Posterior vena cava (tissue), 2 donors: ENCODE data around the gene SMIM44. TPM values are rescaled to one million over a fixed set of nuclear protein-coding genes. Genes with fewer than 3 reads are reported as not detected.
A peak's percentile ranks its signal among the peaks of the same experiment; 100 is the strongest.
"Not testable (repeated sequence)": the region's sequence is repeated elsewhere in the genome, so short reads cannot be mapped to it uniquely, and the experiment has no call there.

Experiments
- DNase-seq: peaks from one replicate; pipeline ENCODE4 v3.0.0-alpha.2; 2020; ENCODE audit warnings: low spot score
- intact Hi-C, 2 donors: fragments of 100-400 bp; cut with DNase I; formaldehyde crosslinking; loops; one replicate each; pipeline versions ENCODE4 v1.14.1 to v1.14.2; 2022 to 2023
- total RNA-seq, 2 donors: library from RNA; stranded (reverse); fragmentation: NEBNext Ultra II Directional; extraction: Animal tissue kit (Norgen Biotek cat#: 25700); gene quantifications; one replicate each; pipeline ENCODE4 v1.2.1, GENCODE V29; 2021
- donor health status: DM: yes; HTN: yes; CAD: no.
- donor health status: DM: yes; HTN: yes; CAD: no.

The SMIM44 gene
- total RNA-seq, 2 donors from 2014 or later = not detected

GRCh38 chr19:3452171-3452941 is 30.9 kb downstream of the SMIM44 start:
- intact Hi-C loops = loop anchor here in 1 of 2 donors (5.0 to 10.0 kb wide), 2 partner anchors 88 to 1710 kb away; partner anchors contain the start of gene NFIC
- DNase-seq = no peak

DNA sequence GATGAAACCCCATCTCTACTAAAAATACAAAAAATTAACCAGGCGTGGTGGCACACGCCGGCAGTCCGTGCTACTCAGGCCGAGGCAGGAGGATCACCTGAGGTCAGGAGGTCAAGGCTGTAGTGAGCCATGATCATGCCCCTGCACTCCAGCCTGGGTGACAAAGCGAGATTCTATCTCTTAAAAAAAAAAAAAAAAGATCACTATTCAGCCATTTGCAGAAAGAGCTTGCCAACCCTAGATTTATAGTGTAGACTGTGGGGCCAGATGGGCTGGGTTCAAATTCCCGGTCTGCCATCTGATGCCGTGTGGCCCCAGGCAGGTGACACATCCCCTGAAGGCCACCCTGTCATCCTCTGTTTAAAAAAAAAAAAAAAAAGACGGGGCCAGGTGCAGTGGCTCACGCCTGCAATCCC is 31.8 kb downstream of the SMIM44 start:
- intact Hi-C loops = loop anchor here in 1 of 2 donors (5.0 to 10.0 kb wide), 2 partner anchors 87 to 1709 kb away; partner anchors contain the start of gene NFIC
- DNase-seq = no peak

DNA sequence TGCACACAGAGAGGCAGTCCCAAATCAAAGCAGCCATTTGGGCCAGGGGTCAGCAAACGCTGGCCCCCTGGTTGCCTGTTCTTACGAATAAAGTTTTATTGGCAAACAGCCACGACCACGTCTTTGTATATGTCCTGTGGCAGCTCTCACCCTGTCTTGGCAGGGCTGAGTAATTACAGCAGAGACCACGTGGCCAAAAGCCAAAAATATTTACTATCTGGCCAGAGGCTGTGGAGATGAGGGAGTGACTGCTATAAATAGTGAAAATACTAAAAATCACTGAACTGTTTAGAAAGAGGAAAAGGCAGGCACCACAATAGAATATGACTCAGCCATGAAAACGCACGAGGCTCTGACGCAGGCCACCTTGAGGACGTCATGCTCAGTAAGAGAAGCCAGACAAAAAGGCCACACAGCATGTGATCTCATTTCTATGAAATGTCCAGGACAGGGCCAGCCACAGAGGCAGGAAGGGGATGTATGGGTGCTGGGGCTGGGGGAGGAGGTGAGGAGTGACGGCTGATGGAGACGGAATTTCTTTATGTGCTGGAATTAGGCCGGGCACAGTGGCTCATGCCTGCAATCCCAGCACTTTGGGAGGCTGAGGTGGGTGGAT is 32.3 kb downstream of the SMIM44 start:
- intact Hi-C loops = loop anchor here in 1 of 2 donors (5.0 to 10.0 kb wide), 2 partner anchors 86 to 1709 kb away; partner anchors contain the start of gene NFIC
- peak; percentile 96 for DNase-seq

- DNase-seq = no peak
- intact Hi-C loops = no loop called here
These were observed 34.5 kb downstream of the SMIM44 start for GRCh38 chr19:3448616-3449334.

GRCh38 chr19:3446657-3447056 is 36.6 kb downstream of the SMIM44 start:
- DNase-seq, intact Hi-C loops: not testable (repeated sequence)

- no peak for DNase-seq
- intact Hi-C loops = no loop called here
These were observed 38.5 kb downstream of the SMIM44 start for GRCh38 chr19:3444695-3445234.

DNA sequence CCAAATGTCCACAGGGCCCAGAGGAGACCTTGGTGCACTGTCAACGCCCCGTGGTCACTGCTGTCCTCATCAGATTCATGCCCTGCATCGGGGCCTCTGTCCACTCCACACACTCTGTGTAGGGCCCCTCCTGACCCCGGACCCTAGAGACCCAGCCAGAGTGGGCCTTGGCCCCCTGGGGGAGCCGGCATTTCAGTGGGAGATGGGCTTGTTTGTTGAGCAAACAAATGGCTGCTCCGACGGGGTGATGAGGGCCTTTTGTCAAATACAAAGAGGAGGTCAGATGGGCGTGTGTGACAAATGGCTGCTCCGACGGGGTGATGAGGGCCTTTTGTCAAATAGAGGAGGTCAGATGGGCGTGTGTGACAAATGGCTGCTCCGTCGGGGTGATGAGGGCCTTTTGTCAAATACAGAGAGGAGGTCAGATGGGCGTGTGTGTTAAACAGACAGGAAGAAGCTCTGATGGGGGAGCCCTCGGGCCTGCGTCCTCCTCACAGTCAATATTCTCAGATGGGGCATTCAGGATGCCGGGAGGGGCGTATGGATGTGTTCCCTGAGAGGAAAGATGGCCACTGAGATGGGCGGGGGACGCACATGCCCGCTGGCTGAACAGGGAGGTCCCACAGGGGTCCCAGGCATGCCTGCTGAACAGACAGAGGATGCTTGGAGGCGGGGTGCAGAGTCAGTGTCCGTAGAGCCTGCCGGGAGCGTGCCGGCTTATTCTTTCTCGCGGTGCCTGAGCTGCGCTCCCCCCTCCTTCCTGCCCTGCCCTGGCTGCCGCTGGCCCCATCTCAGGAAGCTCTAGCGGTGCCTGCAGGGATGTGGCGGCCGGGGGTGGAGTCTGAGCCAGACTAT is 39.2 kb downstream of the SMIM44 start:
- DNase-seq = peak; percentile 94
- intact Hi-C loops = no loop called here

GRCh38 chr19:3442487-3443071 is 40.7 kb downstream of the SMIM44 start:
- intact Hi-C loops = no loop called here
- no peak for DNase-seq

GRCh38 chr19:3441986-3442329 is 41.3 kb downstream of the SMIM44 start:
- intact Hi-C loops = no loop called here
- DNase-seq = no peak

DNA sequence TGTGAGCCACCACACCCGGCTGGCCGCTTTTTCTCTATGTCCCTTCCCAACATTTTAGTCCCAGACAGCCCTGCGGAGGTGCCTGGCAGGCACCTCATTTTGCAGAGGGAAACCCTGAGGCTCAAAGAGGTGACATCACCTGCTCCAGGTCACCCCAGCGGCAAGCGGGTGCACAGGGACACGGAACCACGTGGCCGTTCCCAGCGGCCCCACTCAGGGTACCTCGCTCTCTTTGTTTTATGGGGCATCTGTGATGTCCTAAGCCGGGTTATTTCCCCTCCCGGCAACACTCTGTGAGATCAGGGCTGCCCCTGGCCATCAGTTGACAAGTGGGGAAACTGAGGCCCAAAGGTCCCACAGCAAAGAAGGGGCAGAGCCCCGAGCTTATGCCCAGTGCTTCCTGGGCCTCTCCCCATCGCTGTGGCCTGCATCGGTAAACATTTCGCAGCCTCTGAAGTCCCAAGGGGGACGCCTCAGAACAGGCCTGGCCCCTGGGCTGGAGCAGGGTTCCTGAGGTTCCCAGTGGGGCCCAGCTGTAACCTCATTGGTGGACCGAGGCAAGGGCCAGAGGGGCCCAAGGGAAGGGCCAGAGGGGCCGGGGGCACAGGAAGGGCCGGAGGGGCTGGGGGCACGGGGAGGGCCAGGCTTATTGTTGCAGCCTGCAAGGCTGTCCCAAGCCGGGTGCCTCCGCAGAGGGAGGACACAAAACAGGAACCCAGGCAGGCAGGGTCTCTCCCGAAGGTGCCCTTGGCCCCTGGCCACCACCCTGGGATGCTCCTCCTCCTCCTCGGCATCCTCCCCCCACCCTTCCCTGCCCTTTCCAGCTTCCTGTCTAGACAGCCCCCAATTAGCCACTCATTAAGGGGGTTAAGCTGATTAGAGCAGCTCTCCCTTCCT is 41.9 kb downstream of the SMIM44 start:
- DNase-seq = no peak
- intact Hi-C loops = no loop called here

DNA sequence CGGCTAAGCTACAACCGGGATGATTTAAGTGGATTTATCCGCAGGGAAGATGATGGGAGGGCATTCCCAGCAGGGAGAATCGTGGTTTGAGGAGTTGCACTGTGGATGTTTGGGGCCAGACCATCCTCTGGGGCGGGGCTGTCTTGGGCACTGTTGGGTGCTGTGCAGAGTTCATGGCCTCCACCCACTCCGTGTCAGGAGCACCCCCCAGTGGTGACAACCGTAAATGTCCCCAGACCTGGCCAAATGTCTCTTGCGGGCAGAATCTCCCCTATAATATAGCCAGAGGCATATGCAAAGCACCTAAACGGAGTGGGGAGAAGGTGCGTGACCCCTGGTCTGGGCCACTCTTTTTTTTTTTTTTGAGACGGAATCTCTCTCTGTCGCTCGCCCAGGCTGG is 43.2 kb downstream of the SMIM44 start:
- DNase-seq = no peak
- intact Hi-C loops = no loop called here

DNA sequence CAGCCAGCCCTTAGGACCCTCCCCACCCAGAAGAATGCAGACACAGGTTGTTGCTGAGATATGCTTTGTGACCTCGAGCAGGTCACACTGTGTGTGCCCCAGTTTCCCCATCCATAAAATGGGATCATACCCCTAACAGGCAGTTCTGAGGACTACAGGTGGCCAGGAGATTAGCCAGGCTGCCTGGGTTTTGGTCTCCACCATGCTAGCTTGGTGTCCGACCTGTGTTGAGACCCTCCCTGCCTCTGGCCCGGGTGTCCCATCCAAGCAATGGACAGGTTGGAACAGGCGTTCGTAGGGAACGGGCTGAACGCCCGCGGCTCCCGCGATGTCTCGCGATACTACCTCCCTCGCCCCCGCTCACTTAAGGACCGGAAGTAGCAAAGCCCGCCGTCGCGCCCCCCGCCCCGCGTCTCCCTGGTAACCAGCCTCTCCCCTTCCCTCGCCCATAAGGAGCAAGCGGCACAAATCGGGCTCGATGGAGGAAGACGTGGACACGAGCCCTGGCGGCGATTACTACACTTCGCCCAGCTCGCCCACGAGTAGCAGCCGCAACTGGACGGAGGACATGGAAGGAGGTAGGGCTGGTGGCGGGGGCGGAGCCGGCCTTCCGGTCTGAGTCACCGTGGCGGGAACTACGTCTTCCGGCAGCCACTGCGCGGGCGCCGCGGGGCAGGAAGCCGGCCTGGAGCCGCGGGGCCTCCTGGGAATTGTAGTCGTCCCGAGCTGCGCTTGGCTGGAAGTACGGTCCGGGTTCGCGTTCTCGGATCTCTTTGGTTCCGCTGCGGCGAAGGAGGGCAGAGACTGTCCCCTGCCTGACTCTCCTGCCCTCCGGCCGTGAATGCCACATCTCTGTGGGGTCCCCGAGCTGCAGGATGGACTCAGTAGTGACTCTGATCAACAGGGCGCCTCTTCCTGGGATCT is 48.3 kb downstream of the SMIM44 start:
- intact Hi-C loops = loop anchor here (5.0 kb wide), 2 partner anchors 37 to 98 kb away; no protein-coding TSS in a partner anchor

DNA sequence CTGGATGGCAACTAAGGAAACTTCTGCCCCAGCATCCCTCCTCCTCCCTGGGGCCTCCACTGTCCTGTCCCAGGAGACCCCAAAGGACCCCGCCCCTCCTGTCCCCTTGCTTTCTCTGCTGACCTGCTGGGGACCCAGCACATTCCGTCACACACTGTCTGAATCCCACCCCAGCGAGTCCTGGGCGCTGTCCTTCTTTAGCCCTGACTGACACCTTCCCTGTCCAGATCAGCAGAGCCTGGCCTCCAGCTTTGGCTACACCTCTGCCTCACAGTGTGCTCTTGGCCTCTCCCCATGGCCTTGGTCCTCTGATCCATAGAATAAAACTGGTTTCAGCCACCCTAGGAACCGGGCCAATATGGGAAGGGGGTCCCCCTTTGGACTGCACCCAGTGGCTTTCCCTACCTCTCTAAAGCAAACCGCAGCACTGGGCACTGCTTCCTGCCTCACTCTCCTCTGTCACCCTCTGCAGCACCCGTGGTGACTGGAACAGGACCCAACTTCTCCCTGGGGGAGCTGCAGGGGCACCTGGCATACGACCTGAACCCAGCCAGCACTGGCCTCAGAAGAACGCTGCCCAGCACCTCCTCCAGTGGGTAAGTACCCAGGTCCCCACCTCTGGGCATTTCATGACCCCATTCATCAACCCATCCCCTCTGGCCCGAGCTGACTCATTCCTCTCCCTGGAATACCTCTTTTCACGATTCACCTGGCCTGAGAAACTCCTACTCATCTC is 49.3 kb downstream of the SMIM44 start:
- no peak for DNase-seq
- intact Hi-C loops = loop anchor here (5.0 kb wide), 2 partner anchors 38 to 97 kb away; no protein-coding TSS in a partner anchor

More for the DNA sequence above, 48.3 kb downstream of the SMIM44 start:
- peak; percentile 99 for DNase-seq

DNA sequence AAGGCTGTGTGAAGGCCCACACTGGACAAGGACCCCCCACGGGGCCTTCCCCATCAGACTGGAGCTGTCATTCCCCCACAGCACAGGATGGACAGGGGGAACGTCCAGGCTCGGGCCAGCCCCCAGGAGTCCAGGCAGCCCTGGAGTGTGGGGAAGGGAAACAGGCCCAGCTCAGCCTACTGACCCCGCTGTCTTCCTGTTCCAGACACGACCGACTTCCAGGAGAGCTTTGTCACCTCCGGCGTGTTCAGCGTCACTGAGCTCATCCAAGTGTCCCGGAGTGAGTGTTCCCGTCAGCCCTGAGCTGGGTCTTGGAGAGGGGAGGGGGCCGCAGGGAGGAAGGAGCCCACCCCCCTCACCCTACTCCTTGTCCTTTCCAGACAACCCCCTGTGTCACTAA is 49.9 kb downstream of the SMIM44 start:
- intact Hi-C loops = loop anchor here (5.0 kb wide), 2 partner anchors 39 to 96 kb away; no protein-coding TSS in a partner anchor
- no peak for DNase-seq
